Panc1 (cell line): ENCODE results near the gene AATK. TPM values are rescaled to one million over a fixed set of nuclear protein-coding genes. Genes with fewer than 3 reads are reported as not detected.

Source experiments
- ATAC-seq: fragments of 200-7000 bp; cut with Tn5 transposase; 2 replicates; pipeline ENCODE4 v1.9.1; 2020; ENCODE audit warnings: mild to moderate bottlenecking, moderate library complexity
- BruUV-seq: library from RNA; stranded (reverse); fragments of 400-500 nt; replicated peaks from 2 replicates; lab custom pipeline; 2021; lab: Mats Ljungman, UMichigan
- CTCF ChIA-PET: fragments of 300-600 bp; sonication (Branson Sonifier 250); formaldehyde crosslinking; loops from one replicate; lab custom pipeline; 2022; ENCODE audit warnings: antibody characterized with exemption; lab: Charles Lee
- POLR2A ChIA-PET: fragments of 300-600 bp; sonication (Branson Sonifier 250); formaldehyde crosslinking; loops from one replicate; lab custom pipeline; 2022; ENCODE audit warnings: antibody characterized with exemption; lab: Charles Lee
- DNase-seq: peaks from one replicate; pipeline ENCODE4 v3.0.0-alpha.2; 2010; ENCODE audit warnings: low read depth, low spot score
- H3K27ac ChIP-seq: 2 replicates; pipeline ENCODE4 v1.5.1; 2011; ENCODE audit warnings: mild to moderate bottlenecking, low read length, inconsistent platforms
- H3K27me3 ChIP-seq: fragments of 200-500 bp; sonication (Bioruptor generic); 2 replicates; pipeline ENCODE4 v1.6.0; 2014; ENCODE audit warnings: low read length, inconsistent platforms; ENCODE audit not compliant: control insufficient read depth, insufficient read depth
- H3K36me3 ChIP-seq: fragments of 200-500 bp; sonication (Bioruptor generic); 2 replicates; pipeline ENCODE4 v1.5.1; 2014; ENCODE audit warnings: inconsistent platforms, mild to moderate bottlenecking, low read length, moderate library complexity; ENCODE audit not compliant: control insufficient read depth, insufficient read depth
- H3K4me1 ChIP-seq: 2 replicates; pipeline ENCODE4 v1.5.1; 2011; ENCODE audit warnings: inconsistent platforms, mild to moderate bottlenecking, low read length, moderate library complexity; ENCODE audit not compliant: control insufficient read depth, insufficient read depth
- H3K4me3 ChIP-seq, 2 experiments: 2 replicates each; pipeline ENCODE4 v1.5.1; 2011 to 2012; ENCODE audit warnings: low read depth in 2 of 2, low read length in 2 of 2, mild to moderate bottlenecking in 2 of 2, inconsistent platforms in 1 of 2, moderate library complexity in 1 of 2
- H3K9me3 ChIP-seq: fragments of 200-500 bp; sonication (Bioruptor generic); 2 replicates; pipeline ENCODE4 v1.5.1; 2014; ENCODE audit warnings: low read depth, mild to moderate bottlenecking, inconsistent platforms, low read length, moderate library complexity; ENCODE audit not compliant: control insufficient read depth, insufficient read depth
- CTCF ChIP-seq: fragments of 450-650 bp; IDR thresholded peaks from 2 replicates; pipeline ENCODE4 v1.5.1; 2017; ENCODE audit warnings: mild to moderate bottlenecking
- POLR2AphosphoS5 ChIP-seq: IDR thresholded peaks from 2 replicates; pipeline ENCODE4 v1.6.1; 2012; ENCODE audit warnings: mild to moderate bottlenecking, low read depth, low read length, moderate library complexity
- SIN3A ChIP-seq: IDR thresholded peaks from 2 replicates; pipeline ENCODE4 v1.6.1; 2012; ENCODE audit warnings: low read depth, mild to moderate bottlenecking, low read length, moderate library complexity, borderline replicate concordance; ENCODE audit not compliant: insufficient read depth
- TCF7L2 ChIP-seq: IDR thresholded peaks from 2 replicates; pipeline ENCODE4 v1.6.1; 2011; ENCODE audit warnings: mild to moderate bottlenecking, low read depth, low read length, inconsistent platforms
- in situ Hi-C: cut with HindIII; loops from 2 replicates; pipeline ENCODE4 v1.10.0; 2016; ENCODE audit warnings: low sequenced_read_pairs, low pct_unique_long_range_greater_than_20kb
- intact Hi-C: fragments of 100-400 bp; cut with micrococcal nuclease; formaldehyde crosslinking; loops from one replicate; pipeline ENCODE4 v1.10.0; 2022; ENCODE audit not compliant: unreplicated experiment
- total RNA-seq: library from RNA; stranded (reverse); gene quantifications from one replicate; pipeline ENCODE4 v1.2.1, GENCODE V29; 2021; ENCODE audit not compliant: unreplicated experiment
- TF ChIP-seq, protein P1 (sequence below), 2 experiments: IDR thresholded peaks; 2 replicates each; pipeline ENCODE4 v1.6.1; 2011 to 2012; ENCODE audit warnings: low read depth in 2 of 2, control low read depth in 1 of 2, low read length in 1 of 2, mild to moderate bottlenecking in 1 of 2, moderate library complexity in 1 of 2; ENCODE audit not compliant: insufficient read depth in 1 of 2

The AATK gene
- total RNA-seq, 1 experiment from 2014 or later, result 3.7 TPM

- in situ Hi-C loops, result no loop called here
- POLR2A ChIA-PET, result no interaction called here
Measured at GRCh38 chr17:81188491-81188840, 22.4 kb upstream of the AATK start.

GRCh38 chr17:81187586-81188490, 21.8 kb upstream of the AATK start:
- no peaks in the 10 kb centered on the region for H3K4me1 ChIP-seq
- no peak overlapping the region for H3K27ac ChIP-seq
- ATAC-seq (0 out of 2 replicates have a peak, but pooled peaks have one; percentile 5), DNase-seq (no peak)
- ChIA-PET CTCF (interaction anchor here (0.8 kb wide), 1 partner anchor 45 kb away, joined by 3 read pairs; no protein-coding TSS in a partner anchor), POLR2A (no interaction called here)
- H3K36me3 ChIP-seq, result no peaks in the 10 kb centered on the region
- intact Hi-C loops, result no loop called here
- no peak overlapping the region for H3K4me3 ChIP-seq
- no peaks in the 10 kb centered on the region for H3K27me3 ChIP-seq
- in situ Hi-C loops, result no loop called here
- BruUV-seq, result no TSS peak
- no peak for TF ChIP-seq TCF7L2
- TF ChIP-seq SIN3A, result no peak
- TF ChIP-seq, protein P1, sequence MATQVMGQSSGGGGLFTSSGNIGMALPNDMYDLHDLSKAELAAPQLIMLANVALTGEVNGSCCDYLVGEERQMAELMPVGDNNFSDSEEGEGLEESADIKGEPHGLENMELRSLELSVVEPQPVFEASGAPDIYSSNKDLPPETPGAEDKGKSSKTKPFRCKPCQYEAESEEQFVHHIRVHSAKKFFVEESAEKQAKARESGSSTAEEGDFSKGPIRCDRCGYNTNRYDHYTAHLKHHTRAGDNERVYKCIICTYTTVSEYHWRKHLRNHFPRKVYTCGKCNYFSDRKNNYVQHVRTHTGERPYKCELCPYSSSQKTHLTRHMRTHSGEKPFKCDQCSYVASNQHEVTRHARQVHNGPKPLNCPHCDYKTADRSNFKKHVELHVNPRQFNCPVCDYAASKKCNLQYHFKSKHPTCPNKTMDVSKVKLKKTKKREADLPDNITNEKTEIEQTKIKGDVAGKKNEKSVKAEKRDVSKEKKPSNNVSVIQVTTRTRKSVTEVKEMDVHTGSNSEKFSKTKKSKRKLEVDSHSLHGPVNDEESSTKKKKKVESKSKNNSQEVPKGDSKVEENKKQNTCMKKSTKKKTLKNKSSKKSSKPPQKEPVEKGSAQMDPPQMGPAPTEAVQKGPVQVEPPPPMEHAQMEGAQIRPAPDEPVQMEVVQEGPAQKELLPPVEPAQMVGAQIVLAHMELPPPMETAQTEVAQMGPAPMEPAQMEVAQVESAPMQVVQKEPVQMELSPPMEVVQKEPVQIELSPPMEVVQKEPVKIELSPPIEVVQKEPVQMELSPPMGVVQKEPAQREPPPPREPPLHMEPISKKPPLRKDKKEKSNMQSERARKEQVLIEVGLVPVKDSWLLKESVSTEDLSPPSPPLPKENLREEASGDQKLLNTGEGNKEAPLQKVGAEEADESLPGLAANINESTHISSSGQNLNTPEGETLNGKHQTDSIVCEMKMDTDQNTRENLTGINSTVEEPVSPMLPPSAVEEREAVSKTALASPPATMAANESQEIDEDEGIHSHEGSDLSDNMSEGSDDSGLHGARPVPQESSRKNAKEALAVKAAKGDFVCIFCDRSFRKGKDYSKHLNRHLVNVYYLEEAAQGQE (IDR thresholded peaks at IDR 0.05; ENCODE audit: insufficient read depth in 1 of 2, low read depth in 2 of 2, low read length in 1 of 2), result no peak
- TF ChIP-seq CTCF, result no peak
- no peak for TF ChIP-seq POLR2AphosphoS5
- H3K9me3 ChIP-seq, result no peaks in the 10 kb centered on the region

More at GRCh38 chr17:81188491-81188840, 22.4 kb upstream of the AATK start:
- Histone ChIP-seq H3K4me3 (no peak overlapping the region), H3K27me3 (no peaks in the 10 kb centered on the region), H3K4me1 (no peaks in the 10 kb centered on the region), H3K36me3 (no peaks in the 10 kb centered on the region), H3K9me3 (no peaks in the 10 kb centered on the region), H3K27ac (no peak overlapping the region)
- CTCF ChIA-PET, result no interaction called here
- intact Hi-C loops, result no loop called here
- no peak for ATAC-seq
- DNase-seq, result no peak
- no TSS peak for BruUV-seq
- TF ChIP-seq SIN3A (no peak), CTCF (no peak), POLR2AphosphoS5 (no peak), TCF7L2 (no peak)
- TF ChIP-seq, protein P1 (IDR thresholded peaks at IDR 0.05; ENCODE audit: insufficient read depth in 1 of 2, low read depth in 2 of 2, low read length in 1 of 2), result no peak
